CD4-positive, alpha-beta T cell treated with Interleukin-15 for 4 hours (primary cell): Measurements from ENCODE around the gene OR7D2.

Experiments used
- DNase-seq: peaks from one replicate; pipeline ENCODE4 v3.0.0-alpha.2; 2020; ENCODE audit warnings: low spot score

Gene OR7D2

GRCh38 chr19:9205501-9206113 is 26.8 kb downstream of the OR7D2 start:
- peak; percentile 64 for DNase-seq

- no peak for DNase-seq
Observed at GRCh38 chr19:9219489-9219888, 40.7 kb downstream of the OR7D2 start, which contains the start of gene OR7D4. Gene OR7D4 (minus strand): TSS chr19:9219589. CDS start chr19:9214837, 4,752 bp downstream.
